Colonic mucosa (tissue), 4 donors: ENCODE results near the gene TEDC1. TPM values are rescaled to one million over a fixed set of nuclear protein-coding genes. Genes with fewer than 3 reads are reported as not detected.

Experiments used
- DNase-seq: peaks from one replicate; pipeline ENCODE4 v3.0.0-alpha.2; 2020
- H3K27ac ChIP-seq: fragments of 200-600 bp; one replicate; pipeline ENCODE4 v1.8.0; 2021
- H3K27me3 ChIP-seq: fragments of 200-600 bp; one replicate; pipeline ENCODE4 v1.8.0; 2021
- H3K36me3 ChIP-seq: fragments of 200-600 bp; one replicate; pipeline ENCODE4 v1.8.0; 2021
- H3K4me1 ChIP-seq: fragments of 200-600 bp; one replicate; pipeline ENCODE4 v1.8.0; 2021; ENCODE audit warnings: mild to moderate bottlenecking
- H3K4me3 ChIP-seq: fragments of 200-600 bp; one replicate; pipeline ENCODE4 v1.8.0; 2021
- H3K9ac ChIP-seq, 2 donors: one replicate each; pipeline ENCODE4 v1.7.0; 2013; ENCODE audit warnings: control low read depth in 2 of 2, low read depth in 2 of 2, low read length in 2 of 2
- H3K9me3 ChIP-seq: fragments of 200-600 bp; one replicate; pipeline ENCODE4 v1.8.0; 2021
- intact Hi-C: fragments of 100-400 bp; cut with DNase I; formaldehyde crosslinking; loops from one replicate; pipeline ENCODE4 v1.14.1; 2022
- total RNA-seq, 2 donors: library from RNA; stranded (reverse); fragmentation: NEBNext Ultra II Directional in 1 of 2; extraction: Animal tissue kit (Norgen Biotek cat#: 25700) in 1 of 2; gene quantifications; one replicate each; pipeline ENCODE4 v1.2.1, GENCODE V29; 2021
- TF ChIP-seq, protein P1 (sequence below): fragments of 200-600 bp; IDR thresholded peaks from one replicate; pipeline ENCODE4 v1.8.0; 2022; ENCODE audit warnings: antibody characterized with exemption, mild to moderate bottlenecking
- donor health status: healthy.
- donor health status: DM: no; HTN: no; CAD: no.
- donor health status: DM: no; HTN: no; CAD: no.

Gene TEDC1
- total RNA-seq, 2 donors from 2014 or later = 15.0 to 55.7 TPM

DNA sequence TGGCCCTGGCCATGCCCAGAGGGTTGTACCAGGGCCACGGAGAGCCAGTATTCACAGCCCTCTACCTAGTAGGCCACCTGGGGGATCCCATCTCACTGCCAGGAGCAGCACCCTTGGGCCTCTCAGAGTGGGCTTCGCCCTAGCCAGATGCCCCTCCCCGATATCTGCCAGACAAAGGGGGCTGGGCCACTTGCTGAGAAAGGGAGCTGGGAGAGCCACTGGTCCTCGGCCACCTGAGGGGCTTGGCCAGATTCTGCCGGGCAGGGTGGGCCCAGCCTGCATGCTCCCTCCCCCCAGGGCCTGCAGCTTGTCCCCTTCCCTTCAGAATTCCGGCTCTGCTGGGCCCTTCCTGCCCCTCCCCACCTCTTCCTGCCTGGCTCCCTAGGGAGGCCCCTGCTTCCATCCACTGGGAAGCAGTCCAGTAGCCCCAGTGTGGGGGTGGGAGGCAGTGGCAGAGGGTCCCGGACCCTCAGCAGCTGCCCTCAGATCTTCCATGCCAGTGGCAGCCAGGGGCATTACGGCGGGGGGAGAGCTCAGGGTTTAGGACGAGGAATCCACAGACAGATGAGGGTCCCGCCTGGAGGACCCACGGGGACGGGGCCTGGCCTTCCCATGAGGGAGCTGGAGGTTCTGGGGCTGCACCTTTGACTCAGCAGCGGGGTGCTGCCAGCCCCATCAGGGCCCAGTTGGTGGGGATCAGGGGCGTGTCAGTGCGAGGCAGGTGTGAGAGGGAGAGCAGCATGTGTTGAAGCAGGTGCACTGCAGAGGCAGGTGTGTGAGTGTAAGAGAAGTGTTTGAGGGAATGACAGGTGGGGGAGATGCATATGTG is 14.0 kb upstream of the TEDC1 start:
- peaks cover 19% of the 10 kb centered on the region for H3K4me1 ChIP-seq
- intact Hi-C loops = no loop called here
- peak overlapping the region; percentile 69 for H3K27ac ChIP-seq
- H3K4me3 ChIP-seq = peak overlapping the region; percentile 60
- H3K36me3 ChIP-seq = no peaks in the 10 kb centered on the region
- peaks cover 58% of the 10 kb centered on the region for H3K27me3 ChIP-seq
- no peaks in the 10 kb centered on the region for H3K9me3 ChIP-seq
- TF ChIP-seq, protein P1, sequence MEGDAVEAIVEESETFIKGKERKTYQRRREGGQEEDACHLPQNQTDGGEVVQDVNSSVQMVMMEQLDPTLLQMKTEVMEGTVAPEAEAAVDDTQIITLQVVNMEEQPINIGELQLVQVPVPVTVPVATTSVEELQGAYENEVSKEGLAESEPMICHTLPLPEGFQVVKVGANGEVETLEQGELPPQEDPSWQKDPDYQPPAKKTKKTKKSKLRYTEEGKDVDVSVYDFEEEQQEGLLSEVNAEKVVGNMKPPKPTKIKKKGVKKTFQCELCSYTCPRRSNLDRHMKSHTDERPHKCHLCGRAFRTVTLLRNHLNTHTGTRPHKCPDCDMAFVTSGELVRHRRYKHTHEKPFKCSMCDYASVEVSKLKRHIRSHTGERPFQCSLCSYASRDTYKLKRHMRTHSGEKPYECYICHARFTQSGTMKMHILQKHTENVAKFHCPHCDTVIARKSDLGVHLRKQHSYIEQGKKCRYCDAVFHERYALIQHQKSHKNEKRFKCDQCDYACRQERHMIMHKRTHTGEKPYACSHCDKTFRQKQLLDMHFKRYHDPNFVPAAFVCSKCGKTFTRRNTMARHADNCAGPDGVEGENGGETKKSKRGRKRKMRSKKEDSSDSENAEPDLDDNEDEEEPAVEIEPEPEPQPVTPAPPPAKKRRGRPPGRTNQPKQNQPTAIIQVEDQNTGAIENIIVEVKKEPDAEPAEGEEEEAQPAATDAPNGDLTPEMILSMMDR = no peak
- H3K9ac ChIP-seq = peak overlapping the region; percentile 53 to 86
- DNase-seq = no peak

DNA sequence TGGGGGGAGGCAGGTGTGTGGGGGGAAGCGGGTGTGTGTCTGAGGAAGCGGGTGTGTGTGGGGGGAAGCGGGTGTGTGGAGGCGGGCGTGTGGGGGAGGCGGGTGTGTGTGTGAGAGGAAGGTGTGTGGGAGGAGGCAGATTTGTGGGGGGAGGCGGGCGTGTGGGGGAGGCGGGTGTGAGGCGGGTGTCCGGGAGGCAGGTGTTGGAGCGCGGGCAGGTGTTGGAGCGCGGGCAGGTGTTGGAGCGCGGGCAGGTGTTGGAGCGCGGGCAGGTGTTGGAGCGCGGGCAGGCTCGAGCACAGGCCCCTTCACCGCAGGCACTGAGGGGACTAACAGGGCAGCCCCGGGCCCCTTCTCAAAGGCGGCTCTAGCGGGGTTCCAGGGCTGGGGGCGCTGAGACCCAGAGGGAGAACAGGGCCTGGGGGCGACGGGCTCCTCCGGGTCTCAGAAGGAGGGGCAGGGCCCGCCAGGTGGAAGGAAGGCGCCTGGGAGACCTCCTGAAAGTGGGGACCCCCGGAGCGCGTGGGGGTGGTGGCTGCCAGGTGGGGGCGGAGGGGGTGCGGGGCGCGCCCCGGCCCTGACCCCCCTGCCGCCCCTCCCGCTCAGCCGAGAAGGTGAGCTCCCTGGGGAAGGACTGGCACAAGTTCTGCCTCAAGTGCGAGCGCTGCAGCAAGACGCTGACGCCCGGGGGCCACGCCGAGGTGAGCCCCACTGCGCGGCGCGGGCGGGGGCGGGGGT is 13.2 kb upstream of the TEDC1 start:
- no peak overlapping the region for H3K27ac ChIP-seq
- no peaks in the 10 kb centered on the region for H3K36me3 ChIP-seq
- no peak overlapping the region for H3K4me3 ChIP-seq
- no peak overlapping the region for H3K9ac ChIP-seq
- H3K27me3 ChIP-seq = peaks cover 58% of the 10 kb centered on the region
- DNase-seq = no peak
- H3K9me3 ChIP-seq = no peaks in the 10 kb centered on the region
- intact Hi-C loops = no loop called here
- TF ChIP-seq, protein P1 = no peak
- peaks cover 26% of the 10 kb centered on the region for H3K4me1 ChIP-seq

DNA sequence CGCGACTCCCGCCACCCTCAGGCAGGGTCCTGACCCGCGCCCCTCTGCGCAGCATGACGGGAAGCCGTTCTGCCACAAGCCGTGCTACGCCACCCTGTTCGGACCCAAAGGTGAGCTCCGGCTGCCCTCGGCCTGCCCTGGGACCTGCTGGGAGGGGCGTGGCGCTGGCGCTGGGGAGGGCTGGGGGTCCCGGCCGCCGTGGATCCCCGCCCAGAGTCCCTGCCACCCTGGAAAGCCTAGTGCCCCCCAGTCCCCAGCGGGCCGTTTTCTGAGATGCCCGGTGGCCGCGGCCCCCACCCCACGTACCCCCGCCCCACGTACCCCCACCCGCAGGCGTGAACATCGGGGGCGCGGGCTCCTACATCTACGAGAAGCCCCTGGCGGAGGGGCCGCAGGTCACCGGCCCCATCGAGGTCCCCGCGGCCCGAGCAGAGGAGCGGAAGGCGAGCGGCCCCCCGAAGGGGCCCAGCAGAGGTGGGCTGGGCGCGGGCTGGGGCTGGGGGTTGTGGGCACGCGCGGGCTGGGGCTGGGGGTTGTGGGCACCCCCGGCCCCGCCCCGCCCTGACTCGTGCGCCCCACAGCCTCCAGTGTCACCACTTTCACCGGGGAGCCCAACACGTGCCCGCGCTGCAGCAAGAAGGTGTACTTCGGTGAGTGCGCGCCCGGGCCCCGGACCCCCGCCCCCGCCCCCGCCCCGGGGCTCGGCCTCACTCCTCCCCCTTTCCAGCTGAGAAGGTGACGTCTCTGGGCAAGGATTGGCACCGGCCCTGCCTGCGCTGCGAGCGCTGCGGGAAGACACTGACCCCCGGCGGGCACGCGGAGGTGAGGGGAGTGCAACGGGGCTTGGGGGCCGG is 12.4 kb upstream of the TEDC1 start:
- Histone ChIP-seq H3K27ac (no peak overlapping the region), H3K9ac (no peak overlapping the region), H3K36me3 (no peaks in the 10 kb centered on the region), H3K4me1 (peaks cover 23% of the 10 kb centered on the region), H3K27me3 (peaks cover 56% of the 10 kb centered on the region), H3K9me3 (no peaks in the 10 kb centered on the region), H3K4me3 (no peak overlapping the region)
- intact Hi-C loops = no loop called here
- TF ChIP-seq, protein P1 = no peak
- no peak for DNase-seq

DNA sequence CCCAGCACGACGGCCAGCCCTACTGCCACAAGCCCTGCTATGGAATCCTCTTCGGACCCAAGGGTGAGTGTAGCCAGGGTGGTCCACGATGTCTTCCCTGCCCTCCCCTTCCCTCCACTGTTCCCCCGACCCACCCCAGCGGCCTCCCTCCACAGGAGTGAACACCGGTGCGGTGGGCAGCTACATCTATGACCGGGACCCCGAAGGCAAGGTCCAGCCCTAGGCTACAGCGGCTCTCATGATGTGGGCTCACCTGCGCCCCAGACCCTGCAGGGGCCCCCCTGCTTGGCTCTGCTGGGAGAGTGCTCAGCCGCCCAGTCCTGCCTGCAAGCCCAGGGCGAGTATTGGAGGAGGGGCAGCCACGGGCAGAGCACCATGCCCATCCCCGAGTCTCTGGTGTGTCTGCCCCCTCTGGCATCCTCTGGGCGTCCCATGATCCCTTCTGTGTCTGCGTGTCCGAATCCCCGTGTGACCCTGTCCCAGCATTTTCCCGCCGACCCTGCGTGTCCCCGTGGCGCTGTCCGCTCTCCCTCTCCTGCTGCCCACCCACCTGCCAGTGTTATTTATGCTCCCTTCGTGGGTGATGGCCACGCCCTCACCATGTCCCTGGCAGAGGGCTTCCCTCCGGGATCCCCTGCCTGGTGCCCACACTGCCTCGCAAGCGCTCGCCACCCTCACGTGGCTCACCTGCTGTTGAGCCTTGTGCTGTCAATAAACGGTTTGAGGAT is 11.5 kb upstream of the TEDC1 start:
- intact Hi-C loops = no loop called here
- no peak overlapping the region for H3K27ac ChIP-seq
- H3K4me3 ChIP-seq = no peak overlapping the region
- H3K9me3 ChIP-seq = no peaks in the 10 kb centered on the region
- H3K27me3 ChIP-seq = peaks cover 49% of the 10 kb centered on the region
- peaks cover 19% of the 10 kb centered on the region for H3K4me1 ChIP-seq
- TF ChIP-seq, protein P1 = no peak
- H3K9ac ChIP-seq = no peak overlapping the region
- no peak for DNase-seq
- no peaks in the 10 kb centered on the region for H3K36me3 ChIP-seq
